Ovary (tissue), 9 donors: ENCODE measurements around the gene IMMP2L. TPM values are rescaled to one million over a fixed set of nuclear protein-coding genes. Genes with fewer than 3 reads are reported as not detected.

Source experiments
- DNase-seq, 5 donors: peaks; one replicate each; pipeline ENCODE4 v3.0.0-alpha.2; 2019 to 2020
- H3K27ac ChIP-seq, 2 donors: fragments of 200-600 bp; one replicate each; pipeline versions ENCODE4 v1.5.1 to v1.8.0; 2019 to 2022
- H3K27me3 ChIP-seq: fragments of 200-600 bp; one replicate; pipeline ENCODE4 v1.8.0; 2022
- H3K36me3 ChIP-seq: fragments of 200-600 bp; sonication (generic); one replicate; pipeline ENCODE4 v1.5.1; 2019
- H3K4me1 ChIP-seq: one replicate; pipeline ENCODE4 v1.8.1; 2013; ENCODE audit warnings: mild to moderate bottlenecking, moderate library complexity; ENCODE audit not compliant: insufficient read depth
- H3K4me3 ChIP-seq: fragments of 200-600 bp; sonication (generic); one replicate; pipeline ENCODE4 v1.5.1; 2017
- H3K9me3 ChIP-seq, 2 donors: fragments of 200-600 bp in 1 of 2; sonication (generic) in 1 of 2; one replicate each; pipeline versions ENCODE4 v1.5.1 to v1.8.1; 2013 to 2019; ENCODE audit warnings: mild to moderate bottlenecking in 1 of 2, moderate library complexity in 1 of 2
- CTCF ChIP-seq, 3 donors: fragments of 450-650 bp in 2 of 3; fragments of 200-600 bp in 1 of 3; IDR thresholded peaks; one replicate each; pipeline versions ENCODE4 v1.5.1 to v1.8.0; 2016 to 2022; ENCODE audit warnings: antibody characterized with exemption in 3 of 3, mild to moderate bottlenecking in 1 of 3
- EP300 ChIP-seq: sonication (generic); formaldehyde crosslinking; IDR thresholded peaks from one replicate; pipeline ENCODE4 v1.6.1; 2017; ENCODE audit warnings: antibody characterized with exemption
- POLR2A ChIP-seq: fragments of 450-650 bp; IDR thresholded peaks from one replicate; pipeline ENCODE4 v1.6.1; 2017; ENCODE audit warnings: antibody characterized with exemption, mild to moderate bottlenecking, moderate library complexity
- WGBS, 3 donors: extraction: QIAGEN DNeasy Blood & Tissue Kit in 1 of 3; methylation state at CpG; one replicate each; pipeline versions ENCODE4 v1.1.5 to v1.1.7; 2013 to 2017; 5-methylcytosine and 5-hydroxymethylcytosine counted together
- intact Hi-C, 4 donors: fragments of 100-400 bp; cut with DNase I; formaldehyde crosslinking; loops; one replicate each; pipeline versions ENCODE4 v1.11.0 to v1.15.1; 2022 to 2023
- polyA plus RNA-seq, 2 donors: library from polyadenylated mRNA; stranded (reverse); fragments of 200-250 nt in 1 of 2; fragments of 350-450 nt in 1 of 2; fragmentation: Illumina TruSeq in 1 of 2; extraction: RNeasy Lipid Tissue Mini Kit (QIAGEN cat#74804) in 1 of 2; gene quantifications; one replicate each; pipeline ENCODE4 v1.2.3, GENCODE V29; 2013 to 2014
- total RNA-seq, 7 donors: library from RNA; depleted of rRNA in 2 of 7; stranded (reverse); fragments of >200 nt in 2 of 7; fragmentation: NEBNext Ultra II Directional in 3 of 7; extraction: Animal tissue kit (Norgen Biotek cat#: 25700) in 3 of 7; gene quantifications; one replicate each; pipeline versions ENCODE4 v1.1.0 to v1.2.4, GENCODE V29; 2016 to 2023
- donor health status: DM: no; HTN: no; CAD: no; lungs with moderate emphysema.
- donor health status: DM: no; HTN: no; CAD: no.
- donor health status: Bipolar disorder and iron deficiency.
- donor health status: DM: yes; HTN: yes; CAD: no.
- donor health status: DM: no; HTN: no; CAD: no.
- donor health status: DM: yes; HTN: yes; CAD: no.

Gene IMMP2L
- total and polyA plus RNA-seq, 9 donors: 19.5 to 36.9 (median 29.9) TPM

- no peak overlapping the region for H3K27ac ChIP-seq
- H3K4me3 ChIP-seq: no peak overlapping the region
- TF ChIP-seq POLR2A (no peak), CTCF (IDR thresholded peaks at IDR 0.05) (no peak), EP300 (no peak)
- intact Hi-C loops: no loop called here
- 89 to 94% (median 89%) methylated on average over 1 of the region's 1 CpG for WGBS, 3 donors
- H3K9me3 ChIP-seq: no peaks in the 10 kb centered on the region
- DNase-seq: no peak
- H3K36me3 ChIP-seq: no peaks in the 10 kb centered on the region
- no peaks in the 10 kb centered on the region for H3K27me3 ChIP-seq
- H3K4me1 ChIP-seq: no peaks in the 10 kb centered on the region
These were observed 533.1 kb downstream of the IMMP2L start for GRCh38 chr7:111029141-111029572.

- Histone ChIP-seq H3K9me3 (no peaks in the 10 kb centered on the region), H3K4me1 (no peaks in the 10 kb centered on the region), H3K36me3 (no peaks in the 10 kb centered on the region), H3K27ac (no peak overlapping the region), H3K27me3 (no peaks in the 10 kb centered on the region), H3K4me3 (no peak overlapping the region)
- 92% methylated on average over 4 of the region's 4 CpGs for WGBS, 3 donors
- TF ChIP-seq EP300 (no peak), CTCF (IDR thresholded peaks at IDR 0.05) (no peak), POLR2A (no peak)
- DNase-seq: no peak
- intact Hi-C loops: no loop called here
These were observed 534.9 kb downstream of the IMMP2L start for GRCh38 chr7:111027396-111027795.

- DNase-seq: no peak
- H3K4me1 ChIP-seq: no peaks in the 10 kb centered on the region
- H3K36me3 ChIP-seq: no peaks in the 10 kb centered on the region
- no peaks in the 10 kb centered on the region for H3K9me3 ChIP-seq
- intact Hi-C loops: no loop called here
- TF ChIP-seq EP300 (no peak), CTCF (IDR thresholded peaks at IDR 0.05) (no peak), POLR2A (no peak)
- no peak overlapping the region for H3K27ac ChIP-seq
- no peaks in the 10 kb centered on the region for H3K27me3 ChIP-seq
- H3K4me3 ChIP-seq: no peak overlapping the region
- WGBS, 3 donors: 93 to 96% (median 95%) methylated on average over 2 of the region's 2 CpGs
These were observed 535.5 kb downstream of the IMMP2L start for GRCh38 chr7:111026806-111027205.

- no peaks in the 10 kb centered on the region for H3K27me3 ChIP-seq
- H3K36me3 ChIP-seq: no peaks in the 10 kb centered on the region
- TF ChIP-seq CTCF (IDR thresholded peaks at IDR 0.05) (no peak), POLR2A (no peak), EP300 (no peak)
- H3K9me3 ChIP-seq: no peaks in the 10 kb centered on the region
- intact Hi-C loops: no loop called here
- H3K4me1 ChIP-seq: no peaks in the 10 kb centered on the region
- no peak overlapping the region for H3K27ac ChIP-seq
- 90 to 91% (median 90%) methylated on average over 4 of the region's 4 CpGs for WGBS, 3 donors
- no peak for DNase-seq
- H3K4me3 ChIP-seq: no peak overlapping the region
These were observed 535.9 kb downstream of the IMMP2L start for GRCh38 chr7:111026343-111026742.
